HCEC 1CT (cell line): ENCODE measurements around the gene SIT1.
A peak's percentile ranks its signal among the peaks of the same experiment; 100 is the strongest.
"Not testable (repeated sequence)": the region's sequence is repeated elsewhere in the genome, so short reads cannot be mapped to it uniquely, and the experiment has no call there.

Experiments used
- DNase-seq: peaks from one replicate; pipeline ENCODE4 v3.0.0-alpha.2; 2017

The SIT1 gene

GRCh38 chr9:35658137-35658967 lies 7.6 kb upstream of the SIT1 start, which contains the start of gene CCDC107:
Gene CCDC107, plus strand, starts transcription at chr9:35658292. Its CDS starts 88 bp downstream, at chr9:35658380.
- DNase-seq: peak; percentile 76

DNA sequence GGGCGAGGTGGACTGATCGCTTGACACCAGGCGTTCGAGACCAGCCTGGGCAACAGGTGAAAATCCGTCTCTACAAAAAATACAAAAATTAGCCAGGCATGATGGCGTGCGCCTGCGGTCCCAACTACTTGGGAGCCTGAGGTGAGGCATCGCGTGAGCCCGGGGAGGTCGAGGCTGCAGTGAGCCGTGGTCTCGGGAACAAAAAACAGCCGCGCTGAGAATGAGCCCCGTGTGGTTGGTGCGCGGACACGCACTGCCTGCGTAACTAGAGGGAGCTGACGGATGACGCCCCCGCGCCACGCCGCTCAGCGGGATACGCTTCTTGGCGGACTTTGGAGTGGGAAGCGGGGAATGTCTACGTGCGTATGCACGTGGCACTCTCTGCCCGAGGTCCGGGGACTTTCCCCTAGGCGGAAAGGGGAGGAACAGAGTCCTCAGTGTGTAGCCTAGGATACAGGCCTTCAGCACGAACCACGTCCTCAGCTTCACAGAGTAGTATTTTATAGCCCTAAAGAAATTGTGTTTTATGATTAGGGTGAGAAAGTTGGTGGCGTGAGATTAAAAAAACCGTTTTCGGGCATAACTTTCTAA lies 6.9 kb upstream of the SIT1 start, which contains the start of gene RMRP:
Gene RMRP, minus strand, starts transcription at position 474 of the 591 bp plus-strand sequence.
- peak; percentile 100 for DNase-seq

DNA sequence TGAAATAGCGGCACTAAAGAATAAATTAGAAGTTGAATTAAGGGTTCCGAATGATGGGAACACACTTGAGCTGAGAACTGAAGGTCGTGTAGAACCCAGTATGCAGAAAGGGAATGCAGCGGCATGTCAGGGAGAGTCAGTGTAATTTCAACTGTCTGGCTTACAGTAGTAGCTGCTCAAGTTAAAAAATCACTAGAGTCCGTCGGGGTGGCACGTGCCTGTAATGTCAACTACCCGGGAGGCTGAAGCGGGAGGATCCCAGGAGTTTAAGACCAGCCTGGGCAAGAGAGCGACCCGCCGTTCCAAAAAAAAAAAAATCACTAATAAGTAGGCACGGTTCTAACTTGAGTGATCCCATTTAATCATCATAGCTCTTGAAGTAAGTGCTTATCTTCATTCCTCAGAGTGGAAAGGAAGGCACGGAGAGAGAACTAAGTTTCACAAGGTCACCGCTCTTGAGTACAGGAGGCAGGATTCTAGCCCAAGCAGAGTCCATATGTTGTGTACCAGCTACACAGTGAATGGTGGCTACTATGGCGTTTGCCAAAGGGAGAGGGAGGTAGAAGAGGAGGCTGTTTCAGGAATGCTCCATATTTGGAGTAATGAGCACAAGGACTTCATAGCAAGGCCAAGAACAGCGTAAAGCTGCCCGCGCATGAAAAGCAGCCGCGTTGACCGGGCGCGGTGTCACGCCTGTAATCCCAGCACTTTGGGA lies 6.3 kb upstream of the SIT1 start:
- DNase-seq: peak; percentile 42

- DNase-seq: no peak
These were observed 5.6 kb upstream of the SIT1 start for GRCh38 chr9:35656348-35656747.

GRCh38 chr9:35653611-35654010 lies 2.9 kb upstream of the SIT1 start:
- no peak for DNase-seq

GRCh38 chr9:35652829-35653209 lies 2.1 kb upstream of the SIT1 start:
- DNase-seq: no peak

GRCh38 chr9:35651956-35652828 lies 1.5 kb upstream of the SIT1 start:
- DNase-seq: peak; percentile 77

DNA sequence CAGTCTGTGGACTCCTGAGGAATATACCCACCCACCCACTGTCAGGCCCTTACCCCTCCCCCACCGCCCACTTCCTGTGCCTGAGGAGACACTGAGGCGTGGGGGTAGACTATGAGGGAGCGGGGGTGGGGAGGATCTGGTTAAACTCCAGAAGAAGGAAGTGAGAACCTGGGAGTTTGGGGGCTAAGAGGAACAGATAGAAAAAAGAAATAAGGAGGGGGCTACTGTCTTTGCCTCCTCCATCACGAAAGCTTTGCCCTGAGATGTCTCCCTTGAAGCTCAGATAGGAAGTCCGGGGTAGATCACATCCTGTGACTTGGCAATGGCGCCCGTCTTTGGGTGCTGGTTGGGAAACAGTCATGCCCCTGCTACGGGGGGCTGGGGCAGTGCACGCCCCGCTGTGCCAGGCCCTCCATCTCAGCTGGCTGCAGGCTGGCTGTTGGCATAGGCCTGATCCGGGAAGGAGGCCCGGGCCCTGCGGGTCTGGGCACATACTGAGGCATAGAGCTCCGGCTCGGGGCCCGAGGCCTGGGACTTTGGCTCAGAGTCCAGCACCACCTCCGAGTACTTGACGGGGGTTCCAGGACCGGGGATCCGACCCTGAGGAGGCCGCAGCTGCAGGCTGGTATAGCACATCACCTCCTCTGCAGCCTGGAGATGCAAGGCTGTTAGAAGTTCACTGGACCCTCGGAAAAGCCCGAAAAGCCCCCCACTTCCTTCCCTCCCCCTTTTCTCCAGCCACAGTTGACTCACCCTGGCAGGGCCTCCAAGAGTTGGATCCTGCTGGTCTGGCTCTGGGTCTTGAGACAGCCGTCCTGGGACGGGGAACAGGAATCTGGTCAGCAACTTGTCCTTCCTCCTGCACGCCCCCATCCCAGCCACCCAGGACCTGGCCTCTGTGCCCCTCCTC lies 1.0 kb downstream of the SIT1 start:
- DNase-seq: no peak

DNA sequence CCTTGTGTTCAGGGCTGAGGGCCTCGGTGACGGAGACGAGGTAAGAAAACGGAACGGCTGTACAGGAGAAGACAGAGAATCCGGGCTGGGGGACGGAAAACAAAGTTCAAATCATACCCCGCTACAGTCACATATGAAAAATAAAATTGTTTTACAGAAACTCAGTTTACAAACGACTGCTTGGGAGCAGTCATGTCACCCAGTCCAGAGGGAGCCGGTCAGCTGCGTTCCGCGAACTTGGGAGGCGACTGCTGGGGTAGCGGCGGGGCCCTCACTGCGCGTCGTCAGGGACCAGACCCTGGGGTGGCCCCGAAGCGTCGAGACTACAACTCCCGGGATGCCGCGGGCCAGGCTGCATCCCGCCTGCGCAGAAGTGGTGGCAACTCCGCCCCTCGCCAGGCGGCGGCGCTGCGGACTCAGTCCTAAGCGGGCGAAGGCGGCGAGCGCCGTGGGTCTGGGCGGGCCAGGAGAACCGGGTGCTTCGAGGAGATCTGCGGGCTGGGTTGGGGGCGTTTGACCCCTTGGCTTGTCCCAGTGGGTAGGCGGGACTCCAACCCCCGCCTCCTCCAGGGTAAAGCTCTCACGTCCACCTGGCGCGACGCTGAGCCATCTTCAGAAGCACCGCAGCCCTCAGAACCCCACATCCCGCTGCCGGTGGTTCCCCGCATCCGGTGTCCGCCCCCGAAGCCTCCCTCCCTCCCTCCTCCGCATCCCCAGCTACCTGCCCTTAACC lies 4.0 kb downstream of the SIT1 start:
- DNase-seq: peak; percentile 89

DNA sequence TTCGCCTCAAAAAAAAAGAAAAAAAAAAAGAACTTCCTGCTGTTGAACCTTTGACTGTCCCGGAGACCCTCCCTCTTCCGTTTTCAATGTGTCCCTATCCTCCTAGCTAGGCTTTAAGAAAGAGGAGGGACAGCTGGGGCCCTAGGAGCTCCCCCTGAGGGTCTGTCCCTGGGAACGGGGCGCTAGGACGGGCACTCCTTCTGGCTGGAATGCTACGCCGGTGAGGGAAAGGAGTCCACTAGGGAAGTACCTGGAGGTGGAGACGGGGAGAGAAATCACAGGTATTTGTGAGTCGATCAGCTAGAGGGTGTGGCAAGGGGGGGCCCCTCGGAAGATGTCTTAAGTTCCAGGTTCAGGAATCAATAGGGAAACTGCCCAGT lies 4.6 kb downstream of the SIT1 start:
- no peak for DNase-seq

DNA sequence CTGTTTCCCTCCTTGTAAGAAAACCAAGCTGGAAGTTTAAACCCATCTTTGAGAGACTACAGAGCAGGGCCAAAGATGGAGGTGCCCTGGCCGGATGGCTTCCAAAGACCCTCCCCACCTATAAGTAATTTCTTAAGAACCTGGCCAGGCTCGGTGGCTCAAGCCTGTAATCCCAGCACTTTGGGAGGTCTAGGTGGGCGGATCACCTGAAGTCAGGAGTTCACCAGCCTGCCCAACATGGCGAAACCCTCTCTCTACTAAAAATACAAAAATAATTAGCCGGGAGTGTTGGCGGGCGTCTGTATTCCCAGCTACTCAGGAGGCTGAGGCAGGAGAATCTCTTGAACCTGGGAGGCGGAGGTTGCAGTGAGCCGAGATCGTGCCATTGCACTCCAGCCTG lies 5.0 kb downstream of the SIT1 start:
- not testable (repeated sequence) for DNase-seq

- DNase-seq: no peak
These were observed 7.7 kb downstream of the SIT1 start for GRCh38 chr9:35643046-35643445.

DNA sequence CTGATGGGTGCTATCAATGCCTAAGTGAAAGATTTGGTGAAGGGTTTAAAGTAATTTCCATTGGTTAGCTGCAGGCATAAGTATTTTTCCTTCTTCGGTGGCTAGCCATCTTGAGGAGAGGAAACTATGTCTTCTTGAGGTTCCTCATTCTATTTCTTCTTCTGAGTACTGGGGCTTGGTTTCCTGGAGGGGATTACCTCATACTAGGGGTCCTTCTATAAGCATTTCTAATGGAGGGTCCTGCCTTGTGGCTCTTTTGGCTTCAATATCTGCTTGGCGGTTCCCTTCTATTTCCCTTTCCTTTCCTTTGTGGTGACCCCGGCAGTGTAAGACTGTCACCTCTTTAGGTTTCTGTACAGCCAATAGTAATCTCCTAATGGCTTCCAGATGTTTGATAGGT lies 9.3 kb downstream of the SIT1 start:
- DNase-seq: not testable (repeated sequence)

DNA sequence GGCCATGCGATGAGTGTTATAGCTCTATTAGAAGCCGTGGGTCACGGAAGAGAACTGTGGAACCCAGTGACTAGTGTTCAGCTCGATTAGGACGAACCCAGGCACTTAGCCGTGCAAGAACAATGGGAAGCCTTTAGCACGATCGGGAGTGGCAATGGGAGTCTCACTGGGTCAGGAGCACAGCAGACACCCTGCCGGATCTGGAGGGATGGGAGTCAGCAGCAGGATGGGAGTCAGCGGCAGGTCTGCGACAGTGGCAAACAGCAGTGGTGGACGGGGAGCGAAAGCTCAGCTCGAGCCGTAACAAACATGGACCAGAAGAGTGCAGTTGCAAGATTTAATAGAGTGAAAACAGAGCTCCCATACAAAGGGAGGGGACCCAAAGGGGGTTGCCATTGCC lies 10.3 kb downstream of the SIT1 start:
- DNase-seq: not testable (repeated sequence)

GRCh38 chr9:35639631-35640030 lies 11.1 kb downstream of the SIT1 start:
- DNase-seq: no peak

DNA sequence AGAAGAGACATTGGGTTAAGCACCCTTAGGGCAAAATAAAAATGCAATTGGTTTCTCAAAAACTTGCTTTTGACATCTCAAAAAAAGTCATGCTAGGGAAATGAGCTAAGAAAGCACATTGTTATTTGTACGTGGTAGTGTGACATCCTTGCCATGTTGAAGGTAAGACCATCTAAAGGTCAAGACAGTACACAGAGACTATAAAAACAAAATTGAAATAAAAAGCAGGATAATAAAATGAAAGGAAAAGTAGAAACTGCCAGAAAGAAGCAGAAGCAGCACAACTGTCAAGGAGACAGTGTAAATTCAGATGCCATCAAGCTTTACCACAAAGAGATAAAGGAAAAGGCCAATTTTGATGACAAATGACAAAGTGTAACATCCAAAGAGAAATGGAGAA lies 11.5 kb downstream of the SIT1 start:
- DNase-seq: not testable (repeated sequence)

- not testable (repeated sequence) for DNase-seq
These were observed 12.0 kb downstream of the SIT1 start for GRCh38 chr9:35638751-35639150.

DNA sequence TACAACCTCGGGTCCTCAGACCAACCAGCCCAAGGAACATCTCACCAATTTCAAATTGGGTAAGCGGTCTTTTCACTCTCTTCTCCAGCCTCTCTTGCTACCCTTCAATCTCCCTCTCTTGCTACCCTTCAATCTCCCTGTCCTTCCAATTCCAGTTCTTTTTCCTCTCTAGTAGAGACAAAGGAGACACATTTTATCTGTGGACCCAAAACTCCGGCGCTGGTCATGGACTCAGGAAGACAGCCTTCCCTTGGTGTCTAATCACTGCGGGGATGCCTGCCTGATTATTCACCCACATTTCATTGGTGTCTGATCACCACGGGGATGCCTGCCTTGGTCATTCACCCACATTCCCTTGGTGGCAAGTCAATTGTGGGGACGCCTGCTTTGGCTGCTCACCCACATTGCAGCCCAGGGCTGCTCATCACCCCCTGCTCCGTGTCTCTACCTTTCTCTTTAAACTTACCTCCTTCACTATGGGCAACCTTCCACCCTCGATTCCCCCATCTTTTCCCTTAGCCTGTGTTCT lies 13.2 kb downstream of the SIT1 start:
- DNase-seq: not testable (repeated sequence)

GRCh38 chr9:35636877-35637246 lies 13.9 kb downstream of the SIT1 start:
- not testable (repeated sequence) for DNase-seq

DNA sequence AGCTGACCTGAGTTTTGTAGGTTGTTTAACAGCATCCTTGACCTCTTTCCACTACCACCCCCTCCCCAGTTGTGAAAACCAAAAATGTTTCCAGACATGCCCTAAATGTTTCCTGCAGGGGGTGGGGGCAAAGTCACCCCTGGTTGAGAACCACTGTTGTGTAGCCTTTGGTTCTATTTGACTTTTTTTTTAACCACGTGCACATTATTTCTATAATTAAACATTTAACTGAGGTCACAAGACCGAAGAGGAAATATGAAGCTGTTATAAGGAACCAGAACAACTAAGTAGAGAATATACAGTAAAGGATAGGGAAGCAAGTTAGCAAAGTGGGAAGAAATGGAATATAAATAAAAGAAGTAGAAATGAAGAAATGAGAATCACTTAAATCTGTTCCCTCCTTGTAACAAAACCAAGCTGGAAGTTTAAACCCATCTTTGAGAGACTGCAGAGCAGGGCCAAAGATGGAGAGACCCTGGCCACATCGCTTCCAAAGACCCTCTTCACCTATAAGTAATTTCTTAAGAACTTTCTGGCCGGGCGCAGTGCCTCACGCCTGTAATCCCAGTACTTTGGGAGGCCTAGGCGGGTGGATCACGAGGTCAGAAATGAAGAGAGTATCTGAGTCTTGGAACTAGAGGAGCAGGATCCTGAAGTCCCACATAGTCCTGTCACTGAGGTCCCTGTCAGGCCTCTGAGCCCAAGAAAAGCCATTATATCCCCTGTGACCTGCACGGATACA lies 14.4 kb downstream of the SIT1 start:
- no peak for DNase-seq
